Neural progenitor cell (in vitro differentiated cells): ENCODE results near the gene RB1.

Source experiments
- EZH2 ChIP-seq: fragments of 200-600 bp; sonication (generic); IDR thresholded peaks from 2 replicates; pipeline ENCODE4 v1.6.1; 2017; ENCODE audit warnings: antibody characterized with exemption, mild to moderate bottlenecking, moderate library complexity
- TF ChIP-seq, protein P1 (sequence below): fragments of 200-600 bp; sonication (generic); IDR thresholded peaks from 2 replicates; pipeline ENCODE4 v1.5.1; 2017; ENCODE audit warnings: antibody characterized with exemption, mild to moderate bottlenecking

- TF ChIP-seq, protein P1, sequence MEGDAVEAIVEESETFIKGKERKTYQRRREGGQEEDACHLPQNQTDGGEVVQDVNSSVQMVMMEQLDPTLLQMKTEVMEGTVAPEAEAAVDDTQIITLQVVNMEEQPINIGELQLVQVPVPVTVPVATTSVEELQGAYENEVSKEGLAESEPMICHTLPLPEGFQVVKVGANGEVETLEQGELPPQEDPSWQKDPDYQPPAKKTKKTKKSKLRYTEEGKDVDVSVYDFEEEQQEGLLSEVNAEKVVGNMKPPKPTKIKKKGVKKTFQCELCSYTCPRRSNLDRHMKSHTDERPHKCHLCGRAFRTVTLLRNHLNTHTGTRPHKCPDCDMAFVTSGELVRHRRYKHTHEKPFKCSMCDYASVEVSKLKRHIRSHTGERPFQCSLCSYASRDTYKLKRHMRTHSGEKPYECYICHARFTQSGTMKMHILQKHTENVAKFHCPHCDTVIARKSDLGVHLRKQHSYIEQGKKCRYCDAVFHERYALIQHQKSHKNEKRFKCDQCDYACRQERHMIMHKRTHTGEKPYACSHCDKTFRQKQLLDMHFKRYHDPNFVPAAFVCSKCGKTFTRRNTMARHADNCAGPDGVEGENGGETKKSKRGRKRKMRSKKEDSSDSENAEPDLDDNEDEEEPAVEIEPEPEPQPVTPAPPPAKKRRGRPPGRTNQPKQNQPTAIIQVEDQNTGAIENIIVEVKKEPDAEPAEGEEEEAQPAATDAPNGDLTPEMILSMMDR, result no peak
- TF ChIP-seq EZH2, result no peak
Measured at GRCh38 chr13:48446464-48446863, 142.9 kb downstream of the RB1 start.
